ENCODE results near the gene ANKRD13C.

ANKRD13C gene

DNA sequence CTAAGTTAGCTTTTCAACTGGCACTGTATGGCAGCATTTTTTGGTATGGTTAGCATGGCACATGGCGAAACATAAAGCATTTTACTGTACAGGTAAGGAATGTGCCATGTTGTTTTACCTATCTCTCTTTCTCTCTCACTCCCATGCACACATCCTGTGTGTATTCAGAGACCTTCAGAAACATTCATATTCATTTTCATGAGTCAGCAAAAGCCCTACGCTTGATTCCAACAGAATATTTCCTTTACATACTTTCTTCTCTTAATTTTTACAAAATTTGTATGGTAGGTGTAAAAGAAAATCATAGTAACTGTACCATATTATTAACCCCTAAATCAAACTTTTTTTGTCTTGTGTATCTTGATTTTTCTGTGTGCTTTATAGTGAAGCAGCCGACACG, 123.0 kb downstream of the ANKRD13C start:
- no peak for DNase-seq (ENCODE audit: low read depth in 1 of 2, low spot score in 1 of 2)
- TF ChIP-seq, protein P1, sequence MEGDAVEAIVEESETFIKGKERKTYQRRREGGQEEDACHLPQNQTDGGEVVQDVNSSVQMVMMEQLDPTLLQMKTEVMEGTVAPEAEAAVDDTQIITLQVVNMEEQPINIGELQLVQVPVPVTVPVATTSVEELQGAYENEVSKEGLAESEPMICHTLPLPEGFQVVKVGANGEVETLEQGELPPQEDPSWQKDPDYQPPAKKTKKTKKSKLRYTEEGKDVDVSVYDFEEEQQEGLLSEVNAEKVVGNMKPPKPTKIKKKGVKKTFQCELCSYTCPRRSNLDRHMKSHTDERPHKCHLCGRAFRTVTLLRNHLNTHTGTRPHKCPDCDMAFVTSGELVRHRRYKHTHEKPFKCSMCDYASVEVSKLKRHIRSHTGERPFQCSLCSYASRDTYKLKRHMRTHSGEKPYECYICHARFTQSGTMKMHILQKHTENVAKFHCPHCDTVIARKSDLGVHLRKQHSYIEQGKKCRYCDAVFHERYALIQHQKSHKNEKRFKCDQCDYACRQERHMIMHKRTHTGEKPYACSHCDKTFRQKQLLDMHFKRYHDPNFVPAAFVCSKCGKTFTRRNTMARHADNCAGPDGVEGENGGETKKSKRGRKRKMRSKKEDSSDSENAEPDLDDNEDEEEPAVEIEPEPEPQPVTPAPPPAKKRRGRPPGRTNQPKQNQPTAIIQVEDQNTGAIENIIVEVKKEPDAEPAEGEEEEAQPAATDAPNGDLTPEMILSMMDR (IDR thresholded peaks at IDR 0.05; ENCODE audit: insufficient read depth, low read length), result no peak
- no peak for TF ChIP-seq REST (IDR thresholded peaks at IDR 0.05; ENCODE audit: insufficient replicate concordance, low read depth)
- no peak for TF ChIP-seq GABPA (IDR thresholded peaks at IDR 0.05; ENCODE audit: low read depth)
- TF ChIP-seq SPI1 (IDR thresholded peaks at IDR 0.05; ENCODE audit: borderline replicate concordance, low read depth), result no peak
- no peak for TF ChIP-seq POLR2AphosphoS5 (IDR thresholded peaks at IDR 0.05; ENCODE audit: low read depth)
- H3K4me3 ChIP-seq (replicated peaks; ENCODE audit: insufficient read depth, low read length), result no peak overlapping the region
- H3K27me3 ChIP-seq (ENCODE audit: insufficient read depth, poor library complexity, severe bottlenecking), result no peaks in the 10 kb centered on the region
- no peak overlapping the region for H3K27ac ChIP-seq (replicated peaks)

DNA sequence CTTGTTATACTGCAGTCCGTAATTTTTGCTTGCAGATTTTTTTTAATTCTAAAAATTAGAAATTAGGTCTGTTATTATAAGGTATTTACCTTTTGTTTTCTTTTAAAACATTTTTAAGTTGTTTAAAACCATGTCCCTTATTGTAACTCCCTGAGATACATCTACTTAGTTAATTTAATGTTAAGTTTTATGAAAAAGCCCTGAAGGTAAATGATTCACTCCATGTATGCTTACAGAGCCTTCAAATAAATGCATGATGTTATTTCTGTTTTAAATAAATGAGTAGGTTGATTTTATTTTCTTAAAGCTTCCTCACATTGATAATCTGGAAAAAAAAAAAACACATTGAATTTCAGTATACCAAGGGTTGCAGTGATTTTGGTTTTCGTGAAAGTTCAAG, 125.9 kb downstream of the ANKRD13C start:
- Histone ChIP-seq H3K27ac (replicated peaks) (no peak overlapping the region), H3K27me3 (ENCODE audit: insufficient read depth, poor library complexity, severe bottlenecking) (no peaks in the 10 kb centered on the region), H3K4me3 (replicated peaks; ENCODE audit: insufficient read depth, low read length) (no peak overlapping the region)
- TF ChIP-seq POLR2AphosphoS5 (IDR thresholded peaks at IDR 0.05; ENCODE audit: low read depth), result no peak
- no peak for TF ChIP-seq SPI1 (IDR thresholded peaks at IDR 0.05; ENCODE audit: borderline replicate concordance, low read depth)
- no peak for TF ChIP-seq REST (IDR thresholded peaks at IDR 0.05; ENCODE audit: insufficient replicate concordance, low read depth)
- DNase-seq (ENCODE audit: low read depth in 1 of 2, low spot score in 1 of 2), result no peak

GRCh38 chr1:70227439-70227838, 127.1 kb downstream of the ANKRD13C start:
- no peak for DNase-seq (ENCODE audit: low read depth in 1 of 2, low spot score in 1 of 2)
- Histone ChIP-seq H3K4me3 (replicated peaks; ENCODE audit: insufficient read depth, low read length) (no peak overlapping the region), H3K27me3 (ENCODE audit: insufficient read depth, poor library complexity, severe bottlenecking) (no peaks in the 10 kb centered on the region), H3K27ac (replicated peaks) (no peak overlapping the region)
- TF ChIP-seq GABPA (IDR thresholded peaks at IDR 0.05; ENCODE audit: low read depth) (no peak), POLR2AphosphoS5 (IDR thresholded peaks at IDR 0.05; ENCODE audit: low read depth) (no peak), SPI1 (IDR thresholded peaks at IDR 0.05; ENCODE audit: borderline replicate concordance, low read depth) (no peak), REST (IDR thresholded peaks at IDR 0.05; ENCODE audit: insufficient replicate concordance, low read depth) (no peak)
- TF ChIP-seq, protein P1 (IDR thresholded peaks at IDR 0.05; ENCODE audit: insufficient read depth, low read length), result no peak
